ENCODE results near the gene LCN9.

Gene LCN9

GRCh38 chr9:135714242-135715055, 51.3 kb downstream of the LCN9 start:
- DNase-seq (ENCODE audit: insufficient read length, low spot score) (no peak), FAIRE-seq (no peak)

- no peak for DNase-seq (ENCODE audit: insufficient read length, low spot score)
- FAIRE-seq, result no peak
Observed at GRCh38 chr9:135715056-135715595, 52.0 kb downstream of the LCN9 start.

GRCh38 chr9:135716045-135716444, 52.9 kb downstream of the LCN9 start:
- no peak for FAIRE-seq
- no peak for DNase-seq (ENCODE audit: insufficient read length, low spot score)

All from HTR-8/SVneo (cell line).